AML-193 (cell line): ENCODE data around the gene PDK2.
A peak's percentile ranks its signal among the peaks of the same experiment; 100 is the strongest.

Source experiments
- DNase-seq, 2 experiments: peaks; one replicate each; lab custom pipeline; 2025; lab: John Stamatoyannopoulos, UW

PDK2 gene

GRCh38 chr17:50079334-50080095, 15.6 kb upstream of the PDK2 start:
- no peak for DNase-seq

- no peak for DNase-seq
These were observed 15.1 kb upstream of the PDK2 start for GRCh38 chr17:50080096-50080480.

GRCh38 chr17:50080827-50081226, 14.3 kb upstream of the PDK2 start:
- DNase-seq = no peak

DNA sequence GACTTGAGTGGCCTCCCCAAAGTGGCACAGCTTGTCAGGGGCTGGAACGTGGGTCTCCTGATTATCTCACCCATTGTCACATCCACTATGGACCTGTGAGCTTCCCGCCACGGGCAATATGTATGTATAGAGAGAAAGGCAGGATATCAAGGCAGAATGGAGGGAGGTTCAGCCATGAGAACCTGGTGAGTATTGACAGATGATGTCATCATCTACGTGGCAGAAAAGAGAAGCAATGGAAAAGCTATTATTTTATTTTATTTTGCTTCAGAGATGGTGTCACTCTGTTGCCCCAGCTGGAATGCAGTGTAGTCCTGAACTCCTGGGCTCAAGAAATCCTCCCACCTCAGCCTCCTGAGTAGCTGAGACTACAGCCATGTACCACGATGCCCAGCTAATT, 13.4 kb upstream of the PDK2 start:
- no peak for DNase-seq

GRCh38 chr17:50087246-50087911, 7.8 kb upstream of the PDK2 start:
- DNase-seq = peak; percentile 63 to 64

GRCh38 chr17:50087912-50088405, 7.2 kb upstream of the PDK2 start:
- DNase-seq = no peak

DNA sequence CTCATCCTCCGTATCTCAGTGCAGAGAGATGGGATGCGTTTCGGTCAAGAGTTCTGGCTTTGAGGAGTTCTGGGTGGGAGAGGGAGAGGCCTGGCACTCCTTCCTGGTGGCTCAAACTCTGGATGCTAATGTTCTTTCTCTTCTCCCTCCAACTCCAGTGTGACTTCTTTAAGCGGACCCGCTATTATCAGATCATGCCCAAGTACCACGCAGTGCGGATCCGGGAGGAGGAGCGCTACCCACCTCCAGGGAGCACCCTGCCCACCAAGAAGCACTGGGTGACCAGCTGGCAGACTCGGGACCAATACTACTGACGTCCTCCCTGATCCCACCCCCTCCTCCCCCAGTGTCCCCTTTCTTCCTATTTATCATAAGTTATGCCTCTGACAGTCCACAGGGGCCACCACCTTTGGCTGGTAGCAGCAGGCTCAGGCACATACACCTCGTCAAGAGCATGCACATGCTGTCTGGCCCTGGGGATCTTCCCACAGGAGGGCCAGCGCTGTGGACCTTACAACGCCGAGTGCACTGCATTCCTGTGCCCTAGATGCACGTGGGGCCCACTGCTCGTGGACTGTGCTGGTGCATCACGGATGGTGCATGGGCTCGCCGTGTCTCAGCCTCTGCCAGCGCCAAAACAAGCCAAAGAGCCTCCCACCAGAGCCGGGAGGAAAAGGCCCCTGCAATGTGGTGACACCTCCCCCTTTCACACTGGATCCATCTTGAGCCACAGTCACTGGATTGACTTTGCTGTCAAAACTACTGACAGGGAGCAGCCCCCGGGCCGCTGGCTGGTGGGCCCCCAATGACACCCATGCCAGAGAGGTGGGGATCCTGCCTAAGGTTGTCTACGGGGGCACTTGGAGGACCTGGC, 6.0 kb upstream of the PDK2 start:
- DNase-seq = no peak

- no peak for DNase-seq
These were observed 5.1 kb upstream of the PDK2 start for GRCh38 chr17:50090071-50090470.

- DNase-seq = no peak
These were observed 3.9 kb upstream of the PDK2 start for GRCh38 chr17:50090971-50091917.

- no peak for DNase-seq
These were observed 3.2 kb upstream of the PDK2 start for GRCh38 chr17:50091918-50092285.

- DNase-seq = no peak
These were observed 1.9 kb upstream of the PDK2 start for GRCh38 chr17:50093246-50093645.

GRCh38 chr17:50093807-50094206, 1.3 kb upstream of the PDK2 start:
- no peak for DNase-seq

GRCh38 chr17:50094243-50094752, 853 bp upstream of the PDK2 start:
- peak; percentile 84 to 92 for DNase-seq

- DNase-seq = no peak
These were observed 481 bp downstream of the PDK2 start for GRCh38 chr17:50095626-50096037.

GRCh38 chr17:50096092-50096491, 941 bp downstream of the PDK2 start:
- no peak for DNase-seq

DNA sequence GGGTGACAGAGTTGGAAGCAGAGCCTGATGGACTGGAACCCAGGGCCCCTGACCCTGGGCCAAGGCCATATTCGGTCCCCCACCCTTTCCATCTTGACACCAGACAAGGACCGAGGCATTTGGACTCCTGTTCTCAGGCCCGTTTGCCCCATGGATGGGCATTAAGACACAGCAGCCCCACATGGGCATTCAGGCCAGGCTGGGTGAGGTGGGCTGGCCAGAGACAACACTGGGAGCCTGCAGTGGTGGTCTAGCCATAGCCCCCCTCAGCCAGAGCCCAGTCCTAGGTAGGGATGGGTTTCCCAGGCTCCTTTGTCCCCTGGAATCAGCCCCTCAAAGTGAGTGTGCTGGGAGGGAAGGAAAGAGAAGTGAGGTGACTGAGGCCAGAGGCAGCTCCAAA, 1.6 kb downstream of the PDK2 start:
- no peak for DNase-seq

DNA sequence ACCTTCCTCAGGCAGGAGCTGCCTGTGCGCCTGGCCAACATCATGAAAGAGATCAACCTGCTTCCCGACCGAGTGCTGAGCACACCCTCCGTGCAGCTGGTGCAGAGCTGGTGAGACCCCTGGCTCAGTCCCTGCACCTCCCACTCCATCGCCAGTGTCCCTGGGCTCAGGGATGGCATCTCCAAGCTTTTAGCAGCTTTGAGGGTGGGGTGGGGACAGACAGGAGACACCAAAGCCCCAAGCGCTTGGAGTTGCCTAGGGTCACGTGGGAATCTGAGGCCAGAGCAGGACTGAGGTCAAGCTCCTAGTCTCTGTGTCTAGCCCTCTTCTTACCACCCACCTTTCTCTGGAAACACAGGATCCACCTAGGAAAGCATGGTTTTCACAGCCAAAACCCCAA, 2.3 kb downstream of the PDK2 start:
- DNase-seq = no peak

DNA sequence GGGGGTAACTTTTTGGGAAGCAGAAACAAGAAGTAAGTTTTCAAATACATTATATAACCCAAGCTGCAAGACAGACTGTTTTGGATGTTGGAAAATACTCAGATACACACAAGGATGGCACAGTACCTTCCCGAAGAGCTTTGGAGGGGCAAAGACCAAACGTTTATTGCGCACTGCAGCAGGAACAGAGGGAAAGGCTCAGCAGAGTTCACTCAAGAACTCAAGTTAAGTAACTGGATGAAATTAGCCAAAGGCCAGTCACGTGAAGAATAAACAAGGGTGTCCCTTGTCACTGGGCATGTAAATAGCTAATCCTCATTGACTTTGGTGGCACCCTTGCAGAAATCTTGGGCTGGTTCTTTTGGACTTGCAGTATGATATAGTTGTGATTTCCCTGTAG, 2.8 kb downstream of the PDK2 start:
- no peak for DNase-seq

GRCh38 chr17:50098583-50098982, 3.4 kb downstream of the PDK2 start:
- DNase-seq = no peak

GRCh38 chr17:50099003-50099402, 3.9 kb downstream of the PDK2 start:
- DNase-seq = no peak

- no peak for DNase-seq
These were observed 5.3 kb downstream of the PDK2 start for GRCh38 chr17:50100480-50100883.
